ENCODE measurements around the gene KIF26B.
A peak's percentile ranks its signal among the peaks of the same experiment; 100 is the strongest.

DNA sequence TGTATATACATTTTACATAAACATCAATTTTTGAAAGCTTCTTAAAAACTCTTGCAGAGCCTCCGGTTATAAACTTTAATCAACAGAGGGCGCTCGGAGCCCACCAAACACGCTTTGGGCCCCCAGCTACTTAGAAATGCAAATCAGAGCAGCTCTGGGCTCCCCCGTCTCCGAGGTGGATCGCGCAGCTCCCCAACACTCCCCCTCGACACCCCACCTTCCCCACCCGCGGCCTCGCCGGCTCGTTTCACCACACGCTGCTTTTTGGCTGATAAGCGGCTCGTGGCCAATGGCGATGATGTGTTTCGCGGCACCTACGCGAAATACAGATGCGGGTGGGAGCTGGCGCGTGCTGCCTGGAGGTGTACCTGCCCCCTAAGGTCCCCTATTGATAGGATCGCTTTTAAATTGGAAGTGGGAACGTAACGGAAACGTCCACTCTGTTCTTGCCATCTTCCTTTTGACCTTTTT is 1.7 kb upstream of the KIF26B start:
- TF ChIP-seq POLR2A (IDR thresholded peaks at IDR 0.05; ENCODE audit: low read depth, low read length) (no peak), POLR2AphosphoS5 (IDR thresholded peaks at IDR 0.05; ENCODE audit: low read depth, low read length) (no peak), TAF1 (IDR thresholded peaks at IDR 0.05; ENCODE audit: low read depth, low read length) (no peak), POU2F2 (IDR thresholded peaks at IDR 0.05; ENCODE audit: low read depth, low read length) (peak; percentile 86; the same call in 1 of the 2 replicates), SPI1 (IDR thresholded peaks at IDR 0.05; ENCODE audit: low read depth, low read length) (no peak)
